ENCODE measurements around the gene CWF19L1.
"Not testable (repeated sequence)": the region's sequence is repeated elsewhere in the genome, so short reads cannot be mapped to it uniquely, and the experiment has no call there.

CWF19L1 gene

DNA sequence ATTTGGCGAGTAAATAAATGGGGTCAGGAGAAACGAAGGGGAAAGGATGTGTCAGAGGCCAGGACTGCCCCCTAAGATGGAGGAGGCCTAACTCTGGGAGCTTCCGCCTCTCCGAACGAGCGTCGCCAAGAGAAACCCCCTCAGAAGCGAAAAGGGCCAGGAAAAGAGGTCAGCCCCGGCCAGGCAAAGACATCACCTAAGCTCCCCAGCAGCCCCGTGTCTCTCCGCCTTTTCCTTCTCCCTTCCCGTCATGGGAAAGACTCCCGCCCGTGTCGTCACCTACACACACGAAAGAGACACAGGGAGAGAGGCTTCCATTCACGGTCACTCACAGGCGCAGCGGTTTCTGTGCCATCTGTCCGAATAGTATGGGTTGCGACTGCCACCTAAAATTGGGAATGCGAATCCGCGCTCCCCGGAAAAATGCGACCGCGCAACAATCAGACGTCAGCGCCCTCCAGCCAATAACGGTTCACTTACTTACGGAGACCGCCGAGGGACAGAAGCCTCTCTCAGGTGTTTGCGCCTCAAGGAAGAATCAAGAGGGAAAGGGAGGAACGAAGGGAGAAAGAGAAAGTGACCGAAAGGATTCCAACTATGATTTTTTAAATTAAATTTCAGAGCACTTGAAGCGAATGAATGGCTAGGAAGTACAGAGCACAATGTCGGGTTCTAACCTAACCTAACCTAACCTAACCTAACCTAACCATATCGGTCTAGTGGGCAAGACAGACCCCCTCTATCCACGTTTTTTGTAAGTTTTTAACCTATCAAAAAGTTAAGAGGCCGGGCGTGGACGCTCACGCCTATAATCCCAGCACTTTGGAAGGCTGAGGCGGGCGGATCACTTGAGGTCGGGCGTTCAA is at the start of gene CWF19L1:
Gene CWF19L1 (minus strand): TSS at position 400 of the 866 bp plus-strand sequence. CDS start 45 bp downstream, at position 355.
- DNase-seq: peak; percentile 73

DNA sequence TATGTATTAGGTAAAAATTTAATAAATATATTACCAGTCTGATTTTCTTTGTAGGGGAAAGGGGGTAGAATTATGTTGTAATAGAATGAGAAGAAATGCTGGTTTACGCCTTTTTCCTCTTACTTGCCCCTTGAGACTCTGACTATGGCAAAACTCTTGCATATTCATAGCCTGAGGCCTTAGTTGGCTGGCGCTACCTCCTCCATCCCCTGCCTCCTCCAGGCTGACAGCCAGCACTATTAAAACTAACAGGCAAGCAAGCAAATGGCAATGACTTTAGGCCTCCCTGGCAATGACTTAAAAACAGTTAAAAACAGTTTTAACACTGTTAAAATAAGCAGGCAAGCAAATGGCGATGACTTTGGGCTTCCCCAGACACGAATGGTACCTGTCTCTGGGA is 48.2 kb upstream of the CWF19L1 start:
- no peak for DNase-seq

DNA sequence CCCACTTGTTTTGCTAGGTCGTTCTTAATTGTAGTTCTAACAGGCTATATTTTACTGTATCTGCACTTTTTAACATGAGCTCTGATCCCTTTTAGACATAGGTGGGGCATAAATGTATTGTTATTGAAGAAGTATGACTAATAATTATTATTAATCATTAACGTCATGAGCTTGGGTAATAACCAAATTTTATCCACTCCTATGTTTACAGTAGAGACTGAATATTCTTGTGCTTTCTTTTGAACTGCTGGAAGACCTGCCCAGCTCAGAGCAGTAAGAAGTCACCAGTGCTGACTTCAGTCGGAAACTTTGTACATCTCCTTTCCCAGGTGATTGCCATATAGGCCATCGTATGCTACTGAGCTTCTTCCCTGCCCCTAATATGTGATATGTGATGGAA is 43.9 kb upstream of the CWF19L1 start:
- no peak for DNase-seq

DNA sequence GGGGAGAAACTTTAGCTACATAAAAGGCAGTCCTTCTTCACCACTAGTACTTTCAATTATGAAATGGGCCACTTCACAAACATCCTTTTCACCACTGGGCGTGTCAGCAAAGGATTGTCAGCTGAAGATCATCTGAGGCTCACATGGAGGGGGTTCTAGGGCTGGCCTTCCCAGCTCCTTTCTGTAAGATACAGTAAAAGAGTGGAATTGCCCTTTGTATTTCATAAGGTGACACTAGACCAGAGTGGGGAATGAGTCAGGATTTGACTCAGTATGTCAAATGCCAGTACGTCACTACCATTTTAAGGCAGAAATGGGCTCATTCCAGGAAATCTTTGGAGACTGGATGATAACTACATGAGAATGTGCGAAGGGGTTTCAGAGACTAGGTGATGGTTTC is 40.2 kb upstream of the CWF19L1 start:
- no peak for DNase-seq

DNA sequence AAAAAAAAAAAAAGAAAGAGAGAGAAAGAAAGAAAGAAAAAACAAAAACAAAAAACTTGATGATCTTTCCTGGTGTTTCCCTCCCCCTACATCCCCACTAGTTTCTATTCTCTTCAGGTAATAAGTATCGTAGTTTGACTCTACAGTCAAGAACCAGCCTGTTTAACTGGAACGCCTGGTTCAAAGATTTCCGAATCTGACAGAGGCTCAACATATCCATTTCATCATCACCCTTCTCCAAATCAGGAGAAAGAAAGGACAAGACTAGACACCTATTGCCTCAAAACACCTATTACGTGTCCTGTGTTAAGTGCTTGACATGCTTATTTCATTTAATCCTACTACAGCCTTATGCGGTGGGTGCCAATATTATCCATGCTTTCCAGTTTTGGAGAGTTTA is 39.4 kb upstream of the CWF19L1 start:
- no peak for DNase-seq

DNA sequence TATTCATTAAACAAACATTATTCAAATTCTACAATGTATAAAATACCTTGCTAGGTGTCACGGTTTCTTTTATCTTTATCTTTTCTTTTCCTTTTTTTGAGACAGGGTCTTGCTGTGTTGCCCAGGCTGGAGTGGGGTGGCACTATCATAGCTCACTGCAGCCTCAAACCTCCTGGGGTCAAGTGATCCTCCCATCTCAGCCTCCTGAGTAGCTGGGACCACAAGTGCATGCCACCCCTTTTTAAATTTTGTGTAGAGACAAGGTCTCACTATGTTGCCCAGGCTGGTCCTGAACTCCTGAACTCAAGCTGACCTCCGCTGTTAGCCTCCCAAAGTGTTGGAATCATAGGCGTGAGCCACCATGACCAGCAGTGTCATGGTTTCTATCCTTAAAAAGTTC is 37.0 kb upstream of the CWF19L1 start:
- DNase-seq: no peak

DNA sequence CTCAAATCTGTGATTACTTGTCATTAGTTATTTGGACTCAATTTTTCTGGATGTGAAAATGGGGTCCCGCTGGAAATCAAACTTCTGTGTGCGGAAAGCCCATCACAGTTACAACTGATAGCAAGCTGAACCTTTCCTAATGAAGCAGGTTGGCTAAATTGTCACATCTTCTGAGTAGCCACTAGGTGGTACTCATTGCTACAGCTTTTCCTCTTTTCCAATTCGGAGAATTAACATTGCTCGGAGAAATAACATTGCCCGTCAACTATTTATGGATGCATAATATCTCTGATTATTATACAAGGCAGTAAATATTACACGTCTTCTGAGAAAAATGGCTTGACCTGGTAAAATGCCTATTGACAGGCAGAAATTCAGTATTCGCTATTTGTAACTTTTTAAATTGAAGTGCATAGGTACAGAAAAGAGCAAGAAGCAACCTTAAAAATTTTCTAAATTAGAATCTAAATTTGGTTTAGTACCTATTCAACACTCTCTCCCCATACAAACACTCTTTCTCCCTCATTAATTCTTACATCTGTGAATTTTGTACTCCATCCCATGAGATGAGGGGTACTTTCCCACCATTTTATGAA is 36.4 kb upstream of the CWF19L1 start:
- no peak for DNase-seq

DNA sequence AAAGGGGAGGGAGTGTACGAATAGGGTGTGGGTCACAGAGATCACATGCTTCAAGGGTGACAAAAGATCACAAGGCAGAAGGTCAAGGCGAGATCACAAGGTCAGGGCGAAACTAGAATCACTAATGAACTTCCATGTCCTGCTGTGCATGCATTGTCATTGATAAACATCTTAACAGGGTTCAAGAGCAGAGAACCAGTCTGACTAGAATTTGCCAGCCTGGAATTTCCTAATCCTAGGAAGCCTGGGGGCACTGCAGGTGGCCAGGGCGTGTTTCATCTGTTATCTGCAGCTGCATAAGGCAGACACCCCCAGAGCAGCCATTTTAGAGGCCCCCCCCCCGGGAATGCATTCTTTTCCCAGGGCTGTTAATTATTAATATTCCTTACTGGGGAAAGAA is 33.7 kb upstream of the CWF19L1 start:
- not testable (repeated sequence) for DNase-seq

DNA sequence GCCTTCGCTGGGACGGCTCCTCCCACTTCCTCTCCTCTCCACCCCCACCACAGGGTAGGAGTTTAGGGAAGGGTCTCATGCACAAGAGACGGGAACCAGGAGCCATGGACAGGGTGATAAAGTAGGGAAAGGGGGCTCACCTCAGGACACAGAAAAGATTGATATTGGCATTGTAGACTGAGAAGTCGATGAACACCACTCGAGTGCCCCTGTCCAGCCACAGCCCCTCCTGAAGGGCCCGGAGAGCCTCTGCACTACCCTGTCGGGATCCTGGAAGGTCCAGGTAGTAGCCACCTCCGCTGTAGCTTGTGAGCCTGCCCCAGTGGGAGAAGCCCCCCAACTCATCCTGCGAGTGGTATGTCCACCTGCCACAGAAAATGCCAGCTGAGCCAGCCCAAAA is 29.8 kb upstream of the CWF19L1 start:
- no peak for DNase-seq

DNA sequence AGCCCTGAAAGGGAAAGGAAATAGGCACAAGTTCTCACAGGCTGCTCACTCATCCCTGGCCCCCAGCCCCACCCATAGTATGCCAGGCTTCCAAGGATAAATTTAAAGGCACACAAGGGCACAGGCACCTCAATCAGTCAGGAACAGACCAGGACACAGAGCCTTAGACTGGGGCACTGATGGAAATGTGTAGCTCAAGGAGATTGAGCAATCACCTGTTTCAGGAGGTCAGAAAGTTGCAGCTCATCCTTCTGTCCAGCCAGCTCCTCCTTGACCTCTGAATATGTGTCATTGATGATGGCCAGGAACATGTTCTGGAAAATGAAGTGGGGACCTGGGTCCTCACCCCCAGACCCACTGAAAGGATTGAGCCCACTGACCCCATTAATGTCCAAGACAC is 25.6 kb upstream of the CWF19L1 start:
- DNase-seq: no peak

DNA sequence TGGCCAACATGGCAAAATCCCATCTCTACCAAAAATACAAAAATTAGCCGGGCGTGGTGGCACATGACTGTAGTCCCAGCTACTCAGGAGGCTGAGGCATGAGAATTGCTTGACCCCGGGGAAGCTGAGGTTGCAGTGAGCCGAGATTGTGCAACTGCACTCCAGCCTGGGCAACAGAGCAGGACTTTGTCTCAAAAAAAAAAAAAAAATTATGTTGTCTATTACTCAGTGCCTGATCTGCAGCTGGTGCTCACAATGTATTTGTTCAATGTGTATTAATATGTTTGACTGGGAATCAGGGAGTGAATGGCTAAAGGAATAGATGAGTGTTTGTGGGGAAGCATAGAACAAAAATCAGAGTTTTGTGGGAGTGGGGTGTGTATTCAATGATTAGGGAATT is 24.9 kb upstream of the CWF19L1 start:
- DNase-seq: not testable (repeated sequence)

DNA sequence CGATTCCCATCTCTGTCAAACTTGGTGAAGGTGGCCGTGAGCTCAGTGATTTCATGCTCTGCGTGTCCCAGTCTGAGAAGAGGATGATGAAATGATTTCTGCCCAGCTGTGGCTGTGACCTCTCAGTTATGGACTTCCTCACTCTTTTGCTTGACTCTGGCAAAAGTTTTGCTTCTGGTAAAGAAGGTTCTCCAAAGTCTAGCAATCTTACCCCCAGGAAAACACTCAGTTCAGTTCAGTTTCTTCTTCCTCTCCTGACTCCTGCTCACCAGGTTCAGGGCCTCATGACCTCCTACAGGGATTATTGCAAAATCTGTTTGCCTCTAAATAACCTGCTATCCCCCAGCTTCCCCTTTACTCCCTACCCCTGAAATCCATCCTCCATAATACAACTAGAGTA is 23.9 kb upstream of the CWF19L1 start:
- no peak for DNase-seq

DNA sequence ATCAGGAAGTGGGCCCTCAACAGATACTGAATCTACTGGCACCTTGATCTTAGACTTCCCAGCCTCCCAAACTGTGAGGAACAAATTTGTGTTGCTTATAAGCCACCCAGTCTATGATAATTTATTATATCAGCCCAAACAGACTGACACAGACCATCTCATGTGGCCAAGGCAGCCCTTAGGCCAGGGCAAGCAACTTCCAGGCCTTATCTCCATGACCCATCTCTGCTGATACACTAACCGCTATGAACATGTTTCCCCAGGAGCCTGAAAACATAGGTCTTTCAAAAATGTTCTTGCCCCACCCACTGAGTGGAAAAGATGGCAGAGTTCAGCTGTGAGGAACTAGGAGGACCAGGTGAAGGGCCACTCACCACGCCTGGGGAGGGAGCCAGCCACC is 22.2 kb upstream of the CWF19L1 start:
- DNase-seq: no peak

DNA sequence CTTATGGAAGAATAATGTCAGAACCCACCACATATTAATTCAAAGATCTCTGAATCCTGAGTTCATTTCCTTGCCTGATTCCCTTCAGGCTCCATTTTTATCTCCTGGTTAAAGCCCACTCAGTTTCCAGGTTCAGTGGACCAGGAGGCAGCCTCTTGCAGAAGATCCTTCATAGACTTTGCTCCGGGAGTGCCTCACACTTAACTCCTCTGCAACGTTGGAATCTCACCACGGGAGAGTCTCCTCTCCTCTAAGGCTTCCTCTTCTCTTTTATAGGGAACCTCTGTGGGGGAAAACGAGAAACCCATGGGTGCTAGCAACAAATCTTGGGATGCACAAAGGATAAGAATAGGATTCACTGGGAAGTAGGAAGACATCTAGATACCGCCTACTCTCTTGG is 20.8 kb upstream of the CWF19L1 start:
- DNase-seq: no peak

DNA sequence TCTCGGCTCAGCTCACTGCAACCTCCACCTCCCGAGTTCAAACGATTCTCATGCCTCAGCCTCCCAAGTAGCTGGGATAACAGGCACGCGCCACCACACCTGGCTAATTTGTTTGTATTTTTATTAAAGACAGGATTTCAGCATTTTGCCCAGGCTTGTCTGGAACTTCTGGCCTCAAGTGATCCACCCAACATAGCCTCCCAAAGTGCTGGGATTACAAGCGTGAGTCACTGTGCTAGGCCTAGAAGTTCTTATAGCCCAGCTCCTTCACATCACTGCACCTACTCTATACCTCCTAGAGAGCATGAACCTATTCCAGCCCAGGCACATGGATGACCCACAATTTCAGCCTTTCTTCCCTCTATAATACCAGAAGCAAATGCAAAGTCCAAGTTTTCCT is 20.3 kb upstream of the CWF19L1 start:
- no peak for DNase-seq

DNA sequence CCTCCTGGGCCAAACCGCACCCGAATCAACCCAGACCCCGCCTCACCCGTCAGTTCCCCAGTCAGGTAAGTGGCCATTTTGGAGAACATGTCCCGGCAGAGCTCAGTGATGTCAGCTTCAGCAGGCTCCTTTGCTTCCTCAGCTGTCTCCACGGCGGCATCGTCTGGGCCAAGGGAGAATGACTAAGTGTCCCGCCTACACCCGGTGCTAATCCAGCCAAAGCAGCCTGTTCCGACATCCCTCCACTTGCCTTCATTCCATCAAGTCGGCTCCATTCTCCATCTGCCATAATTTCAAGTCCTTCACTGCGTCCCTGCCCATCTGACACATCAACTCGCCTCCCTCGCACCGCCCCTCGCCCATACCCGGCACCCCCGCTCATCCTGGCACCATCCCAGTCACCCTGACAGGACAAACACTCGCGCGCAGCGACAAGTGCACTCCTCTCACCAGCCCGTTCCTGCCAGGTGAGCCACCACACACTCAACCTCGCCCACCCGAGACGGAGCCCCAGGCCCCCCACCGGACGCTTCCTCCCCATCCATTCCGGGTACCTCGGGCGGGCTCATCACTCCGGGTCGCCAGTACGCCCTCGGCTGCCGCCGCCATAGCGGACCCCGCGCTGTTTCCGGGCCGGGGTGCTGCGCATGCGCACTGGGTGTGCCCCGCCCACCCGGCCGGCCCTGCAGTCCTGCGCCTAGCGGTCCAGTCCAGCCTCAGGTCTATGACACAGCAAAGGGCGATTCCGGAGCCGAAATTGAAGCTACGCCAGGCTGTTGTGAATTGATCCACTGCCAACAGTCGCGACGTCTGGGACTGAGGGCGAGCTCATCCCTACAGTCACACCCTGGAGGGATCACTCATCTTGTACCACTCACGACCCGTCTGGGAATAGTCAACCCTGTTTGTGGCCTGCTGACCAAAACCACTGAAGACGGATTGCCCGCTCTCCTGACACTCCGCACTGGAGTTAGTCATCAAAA is 18.9 kb upstream of the CWF19L1 start, which contains the start of gene BLOC1S2:
Gene BLOC1S2 (minus strand): TSS at position 630 of the 983 bp plus-strand sequence. CDS start 21 bp downstream, at position 609.
- peak; percentile 86 for DNase-seq

DNA sequence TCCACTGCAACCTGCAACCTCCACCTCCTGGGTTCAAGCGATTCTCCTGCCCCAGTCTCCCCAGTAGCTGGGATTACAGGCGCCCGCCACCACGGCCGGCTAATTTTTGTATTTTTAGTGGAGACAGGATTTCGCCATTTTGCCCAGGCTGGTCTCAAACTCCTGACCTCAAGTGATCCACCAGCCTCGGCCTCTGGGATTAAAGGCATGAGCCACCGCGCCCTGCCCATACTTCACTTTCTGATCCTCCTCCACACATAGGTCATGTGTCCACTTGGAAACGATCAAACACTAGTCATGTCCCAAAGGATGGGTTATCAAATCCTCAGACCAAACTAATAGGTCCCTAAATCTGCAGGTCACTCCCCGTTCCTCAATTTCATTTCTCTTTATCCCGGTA is 17.9 kb upstream of the CWF19L1 start:
- not testable (repeated sequence) for DNase-seq

DNA sequence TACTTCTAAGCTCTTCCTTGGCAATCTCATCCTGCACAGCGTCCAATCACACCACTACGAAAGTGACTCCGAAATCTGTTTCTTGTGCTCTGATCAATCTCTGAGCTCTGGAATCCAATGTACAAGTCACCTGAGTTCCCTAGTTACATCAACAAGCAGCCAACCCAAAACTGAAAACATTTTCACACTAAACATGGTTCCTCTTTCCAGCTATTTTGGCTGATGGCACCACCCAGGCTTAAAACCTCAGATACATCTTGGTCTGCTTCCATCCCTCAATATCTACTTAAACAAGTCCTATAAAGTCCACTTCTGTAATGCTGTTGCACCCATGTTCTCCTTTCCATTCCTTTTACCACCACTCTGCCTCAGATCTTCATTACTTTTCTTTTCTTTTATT is 15.5 kb upstream of the CWF19L1 start:
- no peak for DNase-seq

DNA sequence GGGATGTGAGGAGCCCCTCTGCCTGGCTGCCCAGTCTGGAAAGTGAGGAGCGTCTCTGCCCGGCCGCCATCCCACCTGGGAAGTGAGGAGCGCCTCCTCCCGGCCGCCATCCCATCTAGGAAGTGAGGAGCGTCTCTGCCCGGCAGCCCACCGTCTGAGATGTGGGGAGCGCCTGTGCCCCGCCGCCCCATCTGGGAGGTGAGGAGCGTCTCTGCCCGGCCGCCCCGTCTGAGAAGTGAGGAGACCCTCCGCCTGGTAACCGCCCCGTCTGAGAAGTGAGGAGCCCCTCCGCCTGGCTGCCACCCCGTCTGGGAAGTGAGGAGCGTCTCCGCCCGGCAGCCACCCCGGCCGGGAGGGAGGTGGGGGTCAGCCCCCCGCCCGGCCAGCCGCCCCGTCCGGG is 9.5 kb upstream of the CWF19L1 start:
- DNase-seq: not testable (repeated sequence)

DNA sequence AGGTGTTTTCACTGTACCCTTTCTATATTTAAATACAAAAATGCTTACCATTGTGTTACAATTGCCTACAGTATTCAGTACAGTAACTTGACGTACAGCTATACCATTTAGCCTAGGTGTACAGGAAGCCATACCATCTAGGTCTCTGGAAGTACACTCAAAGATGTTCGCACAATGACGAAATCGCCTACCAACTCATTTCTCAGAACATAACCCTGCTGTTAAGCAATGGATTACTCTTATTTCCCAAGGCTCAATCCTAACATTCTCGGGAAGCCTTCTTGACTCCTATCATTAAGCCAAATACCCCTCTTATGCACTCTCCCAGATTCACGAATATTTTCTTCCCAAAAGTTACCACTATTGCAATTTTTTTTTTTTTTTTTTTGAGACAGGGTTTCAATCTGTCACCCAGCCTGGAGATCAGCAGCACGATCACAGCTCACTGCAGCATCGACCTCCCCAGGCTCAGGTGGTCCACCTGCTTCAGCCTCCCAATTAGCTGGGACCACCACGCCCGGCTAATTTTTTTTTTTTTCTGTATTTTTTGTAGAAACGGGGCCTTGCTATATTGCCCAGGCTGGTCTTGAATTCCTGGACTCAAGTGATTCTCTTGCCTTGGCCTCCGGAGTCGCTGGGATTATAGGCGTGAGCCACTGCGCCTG is 1.5 kb downstream of the CWF19L1 start:
- DNase-seq: no peak

DNA sequence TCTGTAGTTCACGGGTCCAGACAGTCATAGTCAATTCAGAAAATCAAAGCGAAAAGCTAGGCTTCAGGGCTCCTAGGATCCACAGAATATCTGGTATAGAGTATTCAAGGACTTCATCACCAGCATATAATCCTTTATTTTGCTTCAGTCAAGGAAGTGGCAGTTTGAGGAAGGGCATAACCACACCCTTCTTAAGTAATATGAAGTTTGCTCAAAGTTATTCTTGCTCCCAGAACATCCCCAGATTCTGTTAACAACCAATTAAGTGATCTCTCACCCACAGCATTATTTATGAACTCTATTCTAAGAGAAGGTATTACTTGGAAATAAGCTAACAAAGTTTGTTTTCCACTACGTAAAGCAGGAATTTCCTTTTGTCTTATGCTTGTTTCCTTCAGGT is 13.2 kb downstream of the CWF19L1 start:
- no peak for DNase-seq

DNA sequence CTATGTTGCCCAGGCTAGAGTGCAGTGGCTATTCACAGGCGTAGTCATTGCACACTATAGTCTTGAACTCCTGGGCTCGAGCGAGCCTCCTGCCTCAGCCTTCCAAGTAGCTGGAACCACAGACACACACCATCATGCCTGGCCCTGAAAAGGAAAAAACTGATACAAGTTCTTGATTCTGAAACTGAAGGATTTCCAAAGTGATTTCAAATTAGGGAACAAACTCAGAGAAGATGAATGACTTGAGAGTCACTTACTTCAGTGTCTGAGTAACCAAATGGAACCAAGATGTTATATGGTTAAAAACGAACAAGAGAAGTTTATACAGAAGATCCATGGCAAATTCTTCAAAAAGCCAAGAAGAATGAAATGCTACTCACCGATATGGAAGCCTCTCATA is 14.4 kb downstream of the CWF19L1 start:
- DNase-seq: no peak

DNA sequence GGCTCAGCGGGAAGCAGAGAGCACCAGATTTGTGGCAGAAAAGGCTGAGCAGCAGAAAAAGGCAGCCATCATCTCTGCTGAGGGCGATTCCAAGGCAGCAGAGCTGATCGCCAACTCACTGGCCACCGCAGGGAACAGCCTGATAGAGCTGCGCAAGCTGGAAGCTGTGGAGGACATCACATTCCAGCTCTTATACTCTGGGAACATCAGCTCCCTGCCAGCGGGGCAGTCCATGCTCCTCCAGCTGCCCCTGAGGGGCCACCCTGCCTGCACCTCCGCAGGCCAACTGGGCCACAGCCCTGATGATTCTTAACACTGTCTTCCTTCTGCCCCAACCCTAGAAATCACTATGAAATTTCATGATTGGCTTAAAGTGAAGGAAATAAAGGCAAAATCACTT is 18.6 kb downstream of the CWF19L1 start:
- DNase-seq: no peak
